Measurements from ENCODE around the gene TMEM108.

The TMEM108 gene

GRCh38 chr3:133123636-133124035, 85.4 kb downstream of the TMEM108 start:
- no peak for DNase-seq

GRCh38 chr3:133124511-133124910, 86.3 kb downstream of the TMEM108 start:
- no peak for DNase-seq

GRCh38 chr3:133125171-133125570, 87.0 kb downstream of the TMEM108 start:
- no peak for DNase-seq

- no peak for DNase-seq
Observed at GRCh38 chr3:133125802-133126201, 87.6 kb downstream of the TMEM108 start.

GRCh38 chr3:133127381-133127780, 89.2 kb downstream of the TMEM108 start:
- DNase-seq, result no peak

GRCh38 chr3:133130168-133130567, 92.0 kb downstream of the TMEM108 start:
- DNase-seq, result no peak

GRCh38 chr3:133135306-133135705, 97.1 kb downstream of the TMEM108 start:
- no peak for DNase-seq

GRCh38 chr3:133136114-133137041, 98.2 kb downstream of the TMEM108 start:
- DNase-seq, result no peak

GRCh38 chr3:133137042-133137996, 99.1 kb downstream of the TMEM108 start:
- DNase-seq, result no peak

GRCh38 chr3:133138017-133138416, 99.8 kb downstream of the TMEM108 start:
- DNase-seq, result no peak

- peak; percentile 14 for DNase-seq
Observed at GRCh38 chr3:133152056-133152455, 113.9 kb downstream of the TMEM108 start.

GRCh38 chr3:133152681-133153220, 114.6 kb downstream of the TMEM108 start:
- DNase-seq, result no peak

- DNase-seq, result no peak
Observed at GRCh38 chr3:133153382-133153781, 115.2 kb downstream of the TMEM108 start.

- no peak for DNase-seq
Observed at GRCh38 chr3:133157716-133158115, 119.5 kb downstream of the TMEM108 start.

GRCh38 chr3:133158686-133159085, 120.5 kb downstream of the TMEM108 start:
- no peak for DNase-seq

GRCh38 chr3:133159498-133160475, 121.6 kb downstream of the TMEM108 start:
- DNase-seq, result no peak

- DNase-seq, result no peak
Observed at GRCh38 chr3:133161656-133162055, 123.5 kb downstream of the TMEM108 start.

- no peak for DNase-seq
Observed at GRCh38 chr3:133162265-133162664, 124.1 kb downstream of the TMEM108 start.

GRCh38 chr3:133162670-133163305, 124.6 kb downstream of the TMEM108 start:
- peak; percentile 16 for DNase-seq

- DNase-seq, result no peak
Observed at GRCh38 chr3:133167340-133168024, 129.3 kb downstream of the TMEM108 start.

GRCh38 chr3:133168025-133168401, 129.8 kb downstream of the TMEM108 start:
- DNase-seq, result no peak
